Measurements from ENCODE around the gene PRTFDC1.

DNA sequence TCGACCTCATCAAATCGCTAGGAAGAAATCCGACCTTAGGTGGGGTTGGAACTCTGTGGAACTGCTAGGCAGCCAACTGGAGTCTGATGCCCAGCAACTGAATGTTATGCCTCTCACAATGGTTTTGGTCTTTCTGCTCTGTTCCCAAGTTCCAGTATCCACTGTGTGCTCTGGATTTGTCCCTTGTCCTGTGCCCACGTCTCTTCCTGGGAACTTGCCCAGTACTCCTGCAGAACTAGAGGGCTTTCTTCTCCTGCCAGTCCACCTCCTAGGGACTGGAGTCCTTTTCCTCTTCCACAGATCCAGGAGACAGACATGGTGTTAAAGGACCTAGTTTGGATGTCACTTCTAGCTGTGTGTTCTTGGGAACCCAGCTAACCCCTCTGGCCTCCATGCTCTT, 26.6 kb downstream of the PRTFDC1 start:
- TF ChIP-seq, protein P1, sequence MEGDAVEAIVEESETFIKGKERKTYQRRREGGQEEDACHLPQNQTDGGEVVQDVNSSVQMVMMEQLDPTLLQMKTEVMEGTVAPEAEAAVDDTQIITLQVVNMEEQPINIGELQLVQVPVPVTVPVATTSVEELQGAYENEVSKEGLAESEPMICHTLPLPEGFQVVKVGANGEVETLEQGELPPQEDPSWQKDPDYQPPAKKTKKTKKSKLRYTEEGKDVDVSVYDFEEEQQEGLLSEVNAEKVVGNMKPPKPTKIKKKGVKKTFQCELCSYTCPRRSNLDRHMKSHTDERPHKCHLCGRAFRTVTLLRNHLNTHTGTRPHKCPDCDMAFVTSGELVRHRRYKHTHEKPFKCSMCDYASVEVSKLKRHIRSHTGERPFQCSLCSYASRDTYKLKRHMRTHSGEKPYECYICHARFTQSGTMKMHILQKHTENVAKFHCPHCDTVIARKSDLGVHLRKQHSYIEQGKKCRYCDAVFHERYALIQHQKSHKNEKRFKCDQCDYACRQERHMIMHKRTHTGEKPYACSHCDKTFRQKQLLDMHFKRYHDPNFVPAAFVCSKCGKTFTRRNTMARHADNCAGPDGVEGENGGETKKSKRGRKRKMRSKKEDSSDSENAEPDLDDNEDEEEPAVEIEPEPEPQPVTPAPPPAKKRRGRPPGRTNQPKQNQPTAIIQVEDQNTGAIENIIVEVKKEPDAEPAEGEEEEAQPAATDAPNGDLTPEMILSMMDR (IDR thresholded peaks at IDR 0.05 in 8 of 11, conservative IDR thresholded peaks at IDR 0.05 in 3 of 11) = no peak
- TF ChIP-seq POLR2A (IDR thresholded peaks at IDR 0.05) (no peak), POLR2AphosphoS5 (IDR thresholded peaks at IDR 0.05) (no peak)
